DOHH2 (cell line): ENCODE results near the gene TRAF3IP3.

Experiments used
- H3F3A ChIP-seq: fragments of 200-600 bp; sonication (generic), shearing (Covaris generic); 2 replicates; pipeline ENCODE4 v1.6.0; 2016; ENCODE audit warnings: antibody characterized with exemption, mild to moderate bottlenecking; ENCODE audit not compliant: control insufficient read depth, insufficient read depth
- H3K27ac ChIP-seq: fragments of 200-600 bp; sonication (generic); 2 replicates; pipeline ENCODE4 v1.5.1; 2014; ENCODE audit warnings: low read depth, mild to moderate bottlenecking, low read length, moderate library complexity
- H3K27me3 ChIP-seq: fragments of 200-600 bp; sonication (generic); 2 replicates; pipeline ENCODE4 v1.6.1; 2014; ENCODE audit warnings: mild to moderate bottlenecking, low read length, mixed read lengths; ENCODE audit not compliant: control insufficient read depth
- H3K36me3 ChIP-seq: fragments of 200-600 bp; sonication (generic); 2 replicates; pipeline ENCODE4 v1.6.1; 2014; ENCODE audit warnings: mild to moderate bottlenecking, low read length, moderate library complexity, mixed read lengths; ENCODE audit not compliant: control insufficient read depth
- H3K4me1 ChIP-seq: fragments of 200-600 bp; sonication (generic); 2 replicates; pipeline ENCODE4 v1.6.1; 2014; ENCODE audit warnings: mild to moderate bottlenecking, low read length, mixed read lengths; ENCODE audit not compliant: control insufficient read depth
- H3K4me2 ChIP-seq: fragments of 200-600 bp; sonication (generic); 2 replicates; pipeline ENCODE4 v1.6.0; 2014; ENCODE audit warnings: mild to moderate bottlenecking, low read length, moderate library complexity
- H3K4me3 ChIP-seq: fragments of 200-600 bp; sonication (generic); 2 replicates; pipeline ENCODE4 v1.5.1; 2014; ENCODE audit warnings: mild to moderate bottlenecking, low read length, mixed read lengths
- H3K79me2 ChIP-seq: fragments of 200-600 bp; sonication (generic); 2 replicates; pipeline ENCODE4 v1.6.1; 2014; ENCODE audit warnings: mild to moderate bottlenecking, low read length, mixed read lengths; ENCODE audit not compliant: control insufficient read depth
- H3K9me2 ChIP-seq: fragments of 200-600 bp; sonication (generic); replicated peaks from 2 replicates; pipeline ENCODE4 v1.6.1; 2014; ENCODE audit warnings: mild to moderate bottlenecking, low read length, mixed read lengths; ENCODE audit not compliant: control insufficient read depth
- H3K9me3 ChIP-seq: fragments of 200-600 bp; sonication (generic); 2 replicates; pipeline ENCODE4 v1.6.1; 2014; ENCODE audit warnings: antibody characterized with exemption, low read length, mixed read lengths; ENCODE audit not compliant: control insufficient read depth, insufficient read depth
- H4K20me1 ChIP-seq: fragments of 200-600 bp; sonication (generic); 2 replicates; pipeline ENCODE4 v1.6.0; 2014; ENCODE audit warnings: low read depth, mild to moderate bottlenecking, antibody characterized with exemption, low read length, moderate library complexity; ENCODE audit not compliant: control insufficient read depth, insufficient read depth
- CTCF ChIP-seq: fragments of 200-600 bp; sonication (generic); IDR thresholded peaks from one replicate; pipeline ENCODE4 v1.5.1; 2014; ENCODE audit warnings: antibody characterized with exemption, mild to moderate bottlenecking, low read depth, low read length; ENCODE audit not compliant: poor library complexity, severe bottlenecking
- EZH2phosphoT487 ChIP-seq: fragments of 200-600 bp; sonication (generic); IDR thresholded peaks from 2 replicates; pipeline ENCODE4 v1.6.1; 2017; ENCODE audit warnings: borderline replicate concordance, mild to moderate bottlenecking, antibody characterized with exemption, low read length, moderate library complexity, mixed read lengths

TRAF3IP3 gene

GRCh38 chr1:209759829-209760359 lies 4.0 kb downstream of the TRAF3IP3 start:
- no peak overlapping the region for H3K4me3 ChIP-seq
- no peaks in the 10 kb centered on the region for H4K20me1 ChIP-seq
- peaks cover 26% of the 10 kb centered on the region for H3K4me1 ChIP-seq
- no peak overlapping the region for H3K4me2 ChIP-seq
- no peaks in the 10 kb centered on the region for H3K9me3 ChIP-seq
- H3K79me2 ChIP-seq, result peaks cover 12% of the 10 kb centered on the region; the same call in 1 of the 2 replicates
- H3K9me2 ChIP-seq, result no peaks in the 10 kb centered on the region
- H3F3A ChIP-seq, result no peaks in the 10 kb centered on the region
- no peaks in the 10 kb centered on the region for H3K27me3 ChIP-seq
- H3K27ac ChIP-seq, result no peak overlapping the region
- no peak for TF ChIP-seq EZH2phosphoT487
- no peak for TF ChIP-seq CTCF
- H3K36me3 ChIP-seq, result peaks cover 9% of the 10 kb centered on the region; the same call in 1 of the 2 replicates

GRCh38 chr1:209761011-209761635 lies 5.3 kb downstream of the TRAF3IP3 start:
- Histone ChIP-seq H3K27ac (no peak overlapping the region), H3K79me2 (peaks cover 12% of the 10 kb centered on the region; the same call in 1 of the 2 replicates), H3K27me3 (no peaks in the 10 kb centered on the region), H3K9me2 (no peaks in the 10 kb centered on the region), H3K4me3 (no peak overlapping the region), H3K4me2 (no peak overlapping the region), H3K9me3 (no peaks in the 10 kb centered on the region), H4K20me1 (no peaks in the 10 kb centered on the region), H3K36me3 (peaks cover 8% of the 10 kb centered on the region; the same call in 1 of the 2 replicates), H3K4me1 (peaks cover 14% of the 10 kb centered on the region), H3F3A (no peaks in the 10 kb centered on the region)
- TF ChIP-seq CTCF (no peak), EZH2phosphoT487 (no peak)

GRCh38 chr1:209766051-209766450 lies 10.2 kb downstream of the TRAF3IP3 start:
- Histone ChIP-seq H3K4me3 (no peak overlapping the region), H3K4me1 (peaks cover 28% of the 10 kb centered on the region), H3K9me2 (no peaks in the 10 kb centered on the region), H3K4me2 (no peak overlapping the region), H3K79me2 (no peaks in the 10 kb centered on the region), H3K27ac (no peak overlapping the region), H3K9me3 (peaks cover 10% of the 10 kb centered on the region; the same call in 1 of the 2 replicates), H3K36me3 (0 out of 2 replicates have a peak, but pooled peaks cover 3% of the 10 kb centered on the region), H3F3A (peaks cover 4% of the 10 kb centered on the region; the same call in 1 of the 2 replicates), H3K27me3 (no peaks in the 10 kb centered on the region), H4K20me1 (no peaks in the 10 kb centered on the region)
- no peak for TF ChIP-seq EZH2phosphoT487
- TF ChIP-seq CTCF, result no peak
